Calu3 (cell line): Measurements from ENCODE around the gene SYCP3. TPM values are rescaled to one million over a fixed set of nuclear protein-coding genes. Genes with fewer than 3 reads are reported as not detected.
"Not testable (repeated sequence)": the region's sequence is repeated elsewhere in the genome, so short reads cannot be mapped to it uniquely, and the experiment has no call there.

ENCODE experiments used
- BruUV-seq: library from RNA; stranded (reverse); fragments of 400-500 nt; replicated peaks from 2 replicates; lab custom pipeline; 2021; lab: Mats Ljungman, UMichigan
- CTCF ChIA-PET: fragments of 300-600 bp; sonication (Branson Sonifier 250); formaldehyde crosslinking; loops from one replicate; lab custom pipeline; 2022; ENCODE audit warnings: antibody characterized with exemption; lab: Charles Lee
- DNase-seq: peaks from one replicate; pipeline ENCODE4 v3.0.0; 2022
- H3K27ac Mint-ChIP-seq: one replicate; pipeline ENCODE4 v1.8.0; 2022; ENCODE audit warnings: mixed read lengths; ENCODE audit not compliant: unreplicated experiment
- H3K27me3 Mint-ChIP-seq: one replicate; pipeline ENCODE4 v1.8.0; 2022; ENCODE audit warnings: mixed read lengths; ENCODE audit not compliant: unreplicated experiment
- H3K36me3 Mint-ChIP-seq: one replicate; pipeline ENCODE4 v1.8.0; 2022; ENCODE audit warnings: mild to moderate bottlenecking, moderate library complexity, mixed read lengths; ENCODE audit not compliant: insufficient read depth, unreplicated experiment
- H3K4me1 Mint-ChIP-seq: one replicate; pipeline ENCODE4 v1.8.0; 2022; ENCODE audit warnings: mild to moderate bottlenecking, low read depth, mixed read lengths; ENCODE audit not compliant: unreplicated experiment
- H3K4me3 Mint-ChIP-seq: one replicate; pipeline ENCODE4 v1.8.0; 2022; ENCODE audit warnings: mild to moderate bottlenecking, low read depth, moderate library complexity, mixed read lengths; ENCODE audit not compliant: unreplicated experiment
- H3K9me3 Mint-ChIP-seq: one replicate; pipeline ENCODE4 v1.8.0; 2022; ENCODE audit warnings: low read depth, mixed read lengths; ENCODE audit not compliant: unreplicated experiment
- intact Hi-C: fragments of 100-400 bp; cut with micrococcal nuclease; formaldehyde crosslinking; loops from one replicate; pipeline ENCODE4 v1.10.0; 2022; ENCODE audit not compliant: unreplicated experiment
- total RNA-seq: library from RNA; stranded (reverse); gene quantifications from 2 replicates; pipeline ENCODE4 v1.2.3, GENCODE V29; 2022
- TF ChIP-seq, protein P1 (sequence below): fragments of 200-600 bp; IDR thresholded peaks from one replicate; pipeline ENCODE4 v1.8.0; 2022; ENCODE audit warnings: antibody characterized with exemption; ENCODE audit not compliant: unreplicated experiment

Gene SYCP3
- total RNA-seq, 1 experiment from 2014 or later = 0.12 TPM

DNA sequence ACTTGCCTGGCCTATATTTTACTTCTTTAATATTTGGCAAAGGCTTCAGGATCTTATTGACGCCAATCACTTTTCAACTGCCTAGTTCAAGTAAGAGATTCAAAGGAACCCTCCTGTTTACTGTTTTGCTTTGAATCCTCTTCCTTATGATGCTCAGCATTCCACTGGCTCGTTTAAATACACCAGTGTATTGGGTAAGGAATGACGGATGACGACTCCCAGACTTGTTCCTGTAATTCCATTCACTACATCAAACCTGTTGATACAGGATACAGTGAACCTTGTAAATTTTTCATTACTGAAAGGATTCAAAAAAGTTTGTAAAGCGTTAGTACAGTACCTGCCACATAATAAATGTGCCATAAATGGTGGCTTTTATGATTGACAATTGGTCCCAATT lies 1.7 kb upstream of the SYCP3 start:
- Mint-ChIP-seq H3K36me3 (peaks cover 12% of the 10 kb centered on the region), H3K27ac (no peak overlapping the region), H3K27me3 (no peaks in the 10 kb centered on the region), H3K4me3 (no peak overlapping the region), H3K4me1 (no peaks in the 10 kb centered on the region), H3K9me3 (no peaks in the 10 kb centered on the region)
- no TSS peak for BruUV-seq
- TF ChIP-seq, protein P1, sequence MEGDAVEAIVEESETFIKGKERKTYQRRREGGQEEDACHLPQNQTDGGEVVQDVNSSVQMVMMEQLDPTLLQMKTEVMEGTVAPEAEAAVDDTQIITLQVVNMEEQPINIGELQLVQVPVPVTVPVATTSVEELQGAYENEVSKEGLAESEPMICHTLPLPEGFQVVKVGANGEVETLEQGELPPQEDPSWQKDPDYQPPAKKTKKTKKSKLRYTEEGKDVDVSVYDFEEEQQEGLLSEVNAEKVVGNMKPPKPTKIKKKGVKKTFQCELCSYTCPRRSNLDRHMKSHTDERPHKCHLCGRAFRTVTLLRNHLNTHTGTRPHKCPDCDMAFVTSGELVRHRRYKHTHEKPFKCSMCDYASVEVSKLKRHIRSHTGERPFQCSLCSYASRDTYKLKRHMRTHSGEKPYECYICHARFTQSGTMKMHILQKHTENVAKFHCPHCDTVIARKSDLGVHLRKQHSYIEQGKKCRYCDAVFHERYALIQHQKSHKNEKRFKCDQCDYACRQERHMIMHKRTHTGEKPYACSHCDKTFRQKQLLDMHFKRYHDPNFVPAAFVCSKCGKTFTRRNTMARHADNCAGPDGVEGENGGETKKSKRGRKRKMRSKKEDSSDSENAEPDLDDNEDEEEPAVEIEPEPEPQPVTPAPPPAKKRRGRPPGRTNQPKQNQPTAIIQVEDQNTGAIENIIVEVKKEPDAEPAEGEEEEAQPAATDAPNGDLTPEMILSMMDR = no peak
- intact Hi-C loops = no loop called here
- CTCF ChIA-PET = no interaction called here
- DNase-seq = no peak

DNA sequence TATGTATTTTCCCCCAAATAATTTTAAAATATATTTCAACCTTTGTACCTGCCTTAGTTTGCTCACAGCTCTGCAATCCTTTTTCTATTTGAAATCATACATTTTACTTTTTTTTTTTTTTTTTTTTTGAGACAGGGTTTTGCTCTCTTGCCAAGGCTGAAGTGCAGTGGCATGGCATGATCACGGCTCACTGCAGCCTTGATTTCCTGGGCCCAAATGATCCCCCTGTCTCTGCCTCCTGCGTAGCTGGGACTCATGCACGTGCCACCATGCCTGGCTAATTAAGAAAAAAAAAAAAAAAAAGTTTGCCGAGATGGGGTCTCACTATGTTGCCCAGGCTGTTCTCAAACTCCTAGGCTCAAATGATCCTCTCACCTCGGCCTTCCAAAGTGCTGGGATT lies 1.3 kb upstream of the SYCP3 start:
- Mint-ChIP-seq H3K4me1 (no peaks in the 10 kb centered on the region), H3K4me3 (no peak overlapping the region), H3K9me3 (no peaks in the 10 kb centered on the region), H3K36me3 (peaks cover 12% of the 10 kb centered on the region), H3K27ac (no peak overlapping the region), H3K27me3 (no peaks in the 10 kb centered on the region)
- intact Hi-C loops = no loop called here
- DNase-seq = no peak
- CTCF ChIA-PET = interaction anchor here (0.6 kb wide), 1 partner anchor 21 kb away, joined by 6 read pairs; no protein-coding TSS in a partner anchor
- BruUV-seq = no TSS peak
- TF ChIP-seq, protein P1 = no peak

DNA sequence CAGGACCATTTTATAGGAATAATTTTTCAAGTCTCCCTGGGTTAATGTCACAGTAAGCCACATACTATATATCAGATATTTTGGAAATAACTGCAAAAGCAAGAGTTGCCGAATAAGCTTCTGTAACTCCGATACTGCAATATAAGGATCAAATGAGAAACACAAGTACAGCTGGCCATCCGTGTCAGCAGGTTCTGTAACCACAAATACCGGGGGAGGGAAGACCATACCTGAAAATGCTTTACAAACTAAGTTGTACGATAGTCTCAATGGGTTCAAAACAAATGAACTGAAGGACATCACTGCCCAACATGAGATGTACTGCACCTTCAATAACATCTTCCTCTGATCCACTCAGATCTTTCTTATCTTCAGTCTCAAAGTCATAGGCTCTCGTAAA lies 1.8 kb downstream of the SYCP3 start:
- Mint-ChIP-seq H3K27me3 (no peaks in the 10 kb centered on the region), H3K4me3 (no peak overlapping the region), H3K4me1 (peaks cover 7% of the 10 kb centered on the region), H3K9me3 (no peaks in the 10 kb centered on the region), H3K27ac (no peak overlapping the region), H3K36me3 (peaks cover 11% of the 10 kb centered on the region)
- BruUV-seq = no TSS peak
- intact Hi-C loops = no loop called here
- no peak for DNase-seq
- TF ChIP-seq, protein P1 = no peak
- CTCF ChIA-PET = no interaction called here

DNA sequence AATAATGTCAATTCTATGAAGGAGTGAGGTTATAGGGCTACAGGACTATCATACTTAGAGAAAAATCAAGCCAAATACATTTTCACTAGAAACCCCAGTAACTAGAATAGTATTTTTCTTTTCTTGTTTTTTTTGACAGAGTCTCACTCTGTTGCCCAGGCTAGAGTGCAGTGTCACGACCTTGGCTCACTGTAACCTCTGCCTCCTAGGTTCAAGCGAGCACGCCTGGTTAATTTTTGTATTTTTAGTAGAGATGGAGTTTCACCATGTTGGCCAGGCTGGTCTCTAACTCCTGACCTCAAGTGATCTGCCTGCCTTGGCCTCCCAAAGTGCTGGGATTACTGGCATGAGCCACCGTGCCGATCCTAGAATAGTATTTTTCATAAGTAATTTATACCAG lies 4.8 kb downstream of the SYCP3 start:
- DNase-seq, intact Hi-C loops, CTCF ChIA-PET, H3K27me3 Mint-ChIP-seq, H3K4me1 Mint-ChIP-seq, BruUV-seq, H3K9me3 Mint-ChIP-seq, H3K4me3 Mint-ChIP-seq, H3K27ac Mint-ChIP-seq: not testable (repeated sequence)
- H3K36me3 Mint-ChIP-seq = peaks cover 11% of the 10 kb centered on the region

DNA sequence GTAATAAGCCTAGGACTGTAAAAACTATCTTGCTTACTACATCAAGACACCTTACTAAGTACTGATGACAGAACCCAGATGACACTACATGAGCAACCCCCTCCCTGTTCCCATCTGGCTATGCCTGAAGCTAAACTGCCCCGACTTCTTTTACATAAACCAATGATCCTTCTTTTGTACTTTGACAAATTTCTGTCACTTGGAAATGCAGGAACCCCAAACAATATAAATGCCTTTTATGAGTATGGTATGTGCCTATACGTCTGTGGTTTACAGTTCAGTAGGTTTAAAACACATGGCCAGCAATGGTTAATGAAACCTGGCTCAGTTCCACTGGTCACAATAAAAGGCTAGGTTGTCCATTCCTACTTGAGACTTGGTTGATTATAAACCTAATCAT lies 6.1 kb downstream of the SYCP3 start:
- H3K27ac Mint-ChIP-seq = no peak overlapping the region
- no peak overlapping the region for H3K4me3 Mint-ChIP-seq
- CTCF ChIA-PET = no interaction called here
- intact Hi-C loops = no loop called here
- no peaks in the 10 kb centered on the region for H3K9me3 Mint-ChIP-seq
- peaks cover 7% of the 10 kb centered on the region for H3K4me1 Mint-ChIP-seq
- H3K27me3 Mint-ChIP-seq = no peaks in the 10 kb centered on the region
- no TSS peak for BruUV-seq
- TF ChIP-seq, protein P1 = no peak
- H3K36me3 Mint-ChIP-seq = peaks cover 8% of the 10 kb centered on the region
- no peak for DNase-seq
